GM19468 (cell line): Measurements from ENCODE around the gene RENBP.

Source experiments
- ATAC-seq: cut with Tn5 transposase; IDR thresholded peaks from one replicate; pipeline ENCODE4 v1.9.1; 2021; ENCODE audit warnings: mild to moderate bottlenecking, moderate library complexity, moderate number of reproducible peaks; ENCODE audit not compliant: unreplicated experiment; ENCODE audit errors: extremely low read depth

Gene RENBP

DNA sequence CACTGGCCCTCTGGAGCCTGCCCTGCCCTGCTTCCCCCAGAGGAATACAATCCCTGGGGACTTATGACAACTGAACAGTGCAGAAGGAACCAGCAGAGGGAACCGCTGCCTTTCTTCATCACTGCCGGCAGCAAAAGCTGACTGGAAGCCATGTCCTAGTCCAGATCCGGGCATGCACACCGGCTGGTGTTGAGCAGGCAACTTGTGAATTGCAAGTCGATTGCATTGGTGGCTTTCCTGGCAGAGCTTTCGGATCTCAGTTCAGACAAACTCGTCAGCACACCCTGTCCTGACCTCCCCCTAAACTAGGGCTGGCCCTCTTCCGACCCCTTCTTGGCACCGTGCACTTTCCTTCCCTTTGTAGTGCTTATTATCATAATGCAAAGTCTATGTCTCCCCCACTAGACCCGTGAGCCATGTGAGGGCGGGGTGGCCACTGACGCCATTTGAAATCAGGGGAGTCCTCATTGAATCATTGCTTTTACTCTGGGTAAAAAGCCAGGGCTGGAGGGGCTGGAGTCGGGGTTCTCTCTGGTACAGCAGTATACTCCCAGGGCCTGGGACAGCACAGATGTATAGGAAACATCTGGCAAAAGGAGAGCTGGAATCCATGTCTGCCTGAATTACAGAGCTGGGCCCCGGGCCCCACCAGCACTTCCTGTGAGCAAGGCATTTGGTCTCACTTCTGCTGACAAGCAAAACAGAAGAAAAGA is 20.1 kb downstream of the RENBP start:
- no peak for ATAC-seq

GRCh38 chrX:153922932-153923857 is 21.2 kb downstream of the RENBP start:
- ATAC-seq, result no peak

DNA sequence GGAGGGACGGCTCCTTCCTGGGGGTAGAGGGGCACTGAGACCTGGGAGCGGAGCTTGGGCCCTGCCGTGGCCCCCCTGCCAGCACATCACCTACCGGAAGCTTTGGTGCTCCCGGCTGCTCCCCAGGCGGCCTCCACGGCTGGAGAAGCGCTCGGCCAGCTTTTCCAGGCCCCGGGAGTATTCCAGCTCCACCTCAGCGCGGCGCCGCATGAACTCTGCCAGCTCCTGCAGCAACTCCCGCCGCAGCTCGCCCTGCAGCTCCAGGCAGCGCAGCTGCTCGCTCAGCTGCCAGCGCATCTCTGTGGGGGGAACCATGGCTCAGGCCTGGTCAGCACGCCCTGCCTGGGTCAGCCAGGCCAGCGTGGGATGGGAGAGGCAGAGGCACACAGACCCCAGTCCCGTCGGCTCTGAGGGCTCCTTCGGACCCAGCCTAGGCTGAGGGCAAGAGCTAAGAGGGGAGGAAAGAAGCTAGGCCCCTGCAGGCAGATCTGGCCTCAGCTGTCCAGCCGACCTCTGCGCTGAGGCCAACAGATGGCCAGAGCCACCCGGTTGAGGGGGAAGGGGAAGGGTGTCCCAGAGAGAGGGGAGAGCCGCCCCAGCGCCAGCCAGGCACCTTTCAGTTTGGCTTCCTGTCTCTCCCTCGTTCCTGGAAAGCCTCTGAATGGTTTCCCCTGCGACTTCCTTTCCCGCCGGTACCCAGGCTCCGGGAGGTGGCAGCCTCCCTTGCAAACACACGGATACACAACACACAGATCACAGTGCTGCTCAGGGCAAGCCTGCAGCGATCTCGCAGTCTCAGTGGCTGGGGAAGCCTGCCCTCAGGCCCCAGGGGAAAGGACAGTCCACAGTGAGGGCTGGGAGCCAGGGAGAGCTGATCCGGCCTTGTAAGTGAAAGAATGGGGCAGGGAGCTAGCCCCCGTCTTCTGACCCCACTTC is 22.7 kb downstream of the RENBP start:
- ATAC-seq, result no peak

DNA sequence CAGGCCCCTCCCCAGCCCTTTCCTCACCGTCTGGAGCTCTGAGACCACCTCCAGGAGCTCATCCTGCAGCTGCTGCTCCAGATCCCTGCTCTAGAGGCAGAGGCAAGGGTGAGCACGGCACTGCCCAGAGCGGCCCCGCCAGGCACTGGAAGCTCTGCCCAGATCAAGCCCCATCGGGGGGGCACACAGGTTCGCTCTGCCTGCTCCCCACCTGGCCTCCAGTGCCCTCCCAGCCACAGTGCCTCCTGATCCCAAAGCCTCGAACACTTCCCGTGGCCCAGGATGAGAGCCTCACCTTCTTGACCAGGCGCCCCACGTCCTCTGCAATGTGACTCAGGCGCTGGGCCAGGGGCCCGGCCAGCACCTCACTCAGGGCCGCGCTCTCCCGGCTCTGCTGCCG is 23.4 kb downstream of the RENBP start:
- no peak for ATAC-seq

DNA sequence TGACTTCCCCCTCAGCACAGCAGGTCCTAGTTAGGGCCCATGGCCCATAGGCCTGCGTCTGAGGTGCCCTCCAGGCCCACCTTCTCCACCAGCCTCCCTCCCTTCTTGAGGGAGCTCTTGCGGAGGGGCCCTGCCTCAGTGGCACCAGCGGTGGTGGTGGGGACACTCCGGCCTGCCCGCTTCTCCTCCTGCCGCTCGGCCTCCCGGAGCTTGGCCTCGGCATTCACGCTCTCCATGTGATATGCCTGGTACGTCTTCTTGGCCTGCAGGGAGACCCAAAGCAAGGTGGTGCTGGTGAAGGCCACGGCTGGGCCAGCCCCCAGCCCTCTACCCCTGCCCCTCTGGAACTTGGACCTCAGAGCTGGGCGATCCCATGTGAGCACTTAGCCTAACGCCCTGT is 23.9 kb downstream of the RENBP start:
- ATAC-seq, result no peak

- ATAC-seq, result no peak
Observed at GRCh38 chrX:153919281-153919680, 25.2 kb downstream of the RENBP start.

GRCh38 chrX:153917869-153918268 is 26.6 kb downstream of the RENBP start:
- no peak for ATAC-seq

DNA sequence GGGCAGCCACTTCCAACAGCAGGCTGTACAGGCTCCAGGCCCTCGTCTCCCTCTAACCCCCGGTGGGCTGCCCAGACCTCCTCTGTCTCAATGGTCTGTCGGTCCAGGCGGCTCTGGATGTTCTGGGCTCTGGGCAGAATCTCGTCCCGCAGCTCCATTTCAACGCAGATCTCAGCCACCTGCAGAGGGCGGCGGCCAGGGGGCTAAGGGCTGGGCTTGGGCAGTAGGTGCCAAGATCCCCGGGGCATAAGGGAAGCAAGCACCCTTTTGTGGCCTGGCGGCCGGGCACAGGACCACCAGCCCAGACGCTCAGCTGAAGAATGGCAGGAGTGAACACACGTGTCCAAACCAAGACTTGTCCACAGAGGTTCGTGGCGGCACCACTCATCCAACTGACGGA is 30.7 kb downstream of the RENBP start:
- no peak for ATAC-seq

DNA sequence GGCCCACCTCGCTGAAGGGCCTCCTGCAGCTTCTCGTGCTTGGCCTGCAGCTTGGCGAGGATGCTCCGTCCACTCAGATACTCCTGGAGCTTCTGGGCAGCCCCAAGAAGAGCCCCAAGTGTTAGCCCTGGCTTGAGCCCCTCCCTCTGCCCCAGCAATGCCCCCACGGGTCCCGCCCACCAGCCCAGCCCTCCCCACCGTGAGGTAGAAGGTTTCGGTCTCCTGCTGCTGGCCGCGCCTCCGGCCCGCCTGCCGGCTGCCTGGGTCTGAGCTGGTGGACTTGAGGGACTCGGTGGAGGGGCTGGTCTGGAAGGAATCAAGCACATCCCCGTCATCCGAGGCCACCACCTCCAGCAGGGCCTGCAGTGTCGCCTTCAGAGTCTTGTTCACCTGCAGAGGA is 31.2 kb downstream of the RENBP start:
- no peak for ATAC-seq

DNA sequence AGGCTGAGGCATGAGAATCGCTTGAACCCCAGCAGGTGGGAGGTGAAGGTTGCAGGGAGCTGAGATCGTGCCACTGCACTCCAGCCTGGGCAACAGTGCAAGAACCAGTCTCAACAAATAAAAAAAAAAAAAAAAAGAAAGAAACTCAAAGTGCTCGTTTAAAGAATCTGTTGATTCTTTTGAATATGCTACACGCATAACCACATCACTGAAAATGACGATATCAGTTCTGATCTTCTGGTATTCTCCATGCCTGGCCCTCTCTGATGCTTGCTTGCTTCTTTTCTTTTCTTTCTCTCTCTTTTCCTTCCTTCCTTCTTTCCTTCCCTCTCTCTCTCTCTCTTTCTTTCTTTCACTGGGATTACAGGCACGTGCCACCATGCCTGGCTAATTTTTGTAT is 32.6 kb downstream of the RENBP start:
- no peak for ATAC-seq

DNA sequence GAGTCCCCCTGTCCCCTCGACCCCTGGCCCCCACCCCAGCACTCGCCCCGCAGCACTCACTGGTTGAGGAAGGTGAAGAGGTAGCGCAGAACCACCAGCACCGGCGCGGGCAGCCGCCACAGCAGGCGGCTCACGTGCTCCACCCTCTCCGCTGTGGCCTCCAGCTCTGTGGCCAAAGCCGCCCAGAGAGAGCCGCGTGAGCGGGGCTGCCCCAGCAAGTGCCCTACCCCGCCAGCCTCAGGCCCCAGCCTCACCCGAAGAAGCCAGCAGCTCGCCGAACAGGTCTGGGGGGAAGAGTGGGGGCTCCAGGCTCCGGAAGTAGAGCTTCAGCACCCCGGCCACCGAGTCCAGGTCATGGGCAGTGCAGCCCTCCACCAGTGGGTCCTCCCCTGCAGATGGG is 34.0 kb downstream of the RENBP start:
- no peak for ATAC-seq

DNA sequence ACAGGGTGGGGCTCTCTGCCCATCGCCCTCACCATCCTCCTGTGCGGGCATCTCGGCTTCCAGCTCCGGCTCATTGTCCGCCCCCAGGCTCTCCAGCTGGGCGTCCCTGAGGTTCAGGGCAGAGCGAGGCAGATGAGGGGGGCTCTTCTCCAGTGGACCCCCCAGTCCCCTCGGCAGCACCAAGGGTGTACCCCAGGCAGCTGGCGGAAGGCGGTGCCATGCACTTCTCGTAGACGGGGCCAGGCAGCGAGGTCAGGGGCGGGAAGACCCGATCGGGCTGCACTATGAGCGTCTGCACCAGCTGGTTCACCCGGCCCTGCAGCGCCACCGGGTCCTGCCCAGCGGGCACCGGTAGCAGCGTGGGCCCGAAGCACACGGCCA is 34.5 kb downstream of the RENBP start:
- no peak for ATAC-seq

DNA sequence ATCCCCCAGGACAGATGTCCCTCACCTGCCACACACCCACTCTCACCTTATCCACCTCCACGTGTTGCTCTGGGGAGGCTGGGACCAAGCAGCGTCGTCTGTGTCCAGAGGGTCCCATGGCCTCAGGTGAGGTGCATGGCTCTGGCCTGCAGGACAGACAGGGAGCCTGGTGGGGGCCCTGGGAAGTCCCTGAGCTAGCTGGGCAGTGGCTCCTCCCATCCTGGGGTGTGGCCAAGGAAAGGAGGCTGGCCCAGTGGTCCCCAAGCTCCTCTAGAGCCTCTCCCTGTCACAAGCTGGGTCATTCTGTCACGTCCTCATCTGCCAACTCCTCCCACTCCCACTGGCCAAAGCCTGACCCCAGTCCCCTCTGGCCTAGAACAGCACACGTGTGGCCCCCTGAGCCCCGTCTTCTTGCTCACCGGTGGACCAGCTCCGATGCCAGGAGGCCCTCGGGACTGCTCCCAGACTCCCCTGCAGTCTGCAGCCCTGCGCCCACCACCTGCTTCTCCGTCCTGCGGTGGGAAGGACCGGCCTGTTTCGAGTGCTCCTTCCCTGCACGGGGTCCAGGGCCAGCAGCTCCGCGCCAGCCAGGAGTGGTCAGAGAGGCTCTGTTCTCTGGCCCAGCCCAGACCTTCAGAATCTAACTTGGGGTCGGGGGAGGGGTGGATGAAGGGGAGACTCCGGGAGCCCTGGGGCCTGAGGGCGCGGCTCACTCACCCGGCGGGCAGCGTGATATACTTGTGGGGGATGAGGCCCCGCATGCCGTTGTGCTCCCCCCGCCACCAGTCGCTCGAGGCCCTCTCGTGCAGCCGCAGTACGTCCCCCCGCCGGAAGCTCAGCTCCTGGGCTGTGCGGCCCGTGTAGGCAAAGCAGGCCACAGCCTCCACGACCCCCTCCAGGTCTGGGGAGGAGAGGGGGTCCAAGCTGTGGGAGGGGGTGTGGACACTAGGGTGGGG is 35.1 kb downstream of the RENBP start:
- no peak for ATAC-seq

DNA sequence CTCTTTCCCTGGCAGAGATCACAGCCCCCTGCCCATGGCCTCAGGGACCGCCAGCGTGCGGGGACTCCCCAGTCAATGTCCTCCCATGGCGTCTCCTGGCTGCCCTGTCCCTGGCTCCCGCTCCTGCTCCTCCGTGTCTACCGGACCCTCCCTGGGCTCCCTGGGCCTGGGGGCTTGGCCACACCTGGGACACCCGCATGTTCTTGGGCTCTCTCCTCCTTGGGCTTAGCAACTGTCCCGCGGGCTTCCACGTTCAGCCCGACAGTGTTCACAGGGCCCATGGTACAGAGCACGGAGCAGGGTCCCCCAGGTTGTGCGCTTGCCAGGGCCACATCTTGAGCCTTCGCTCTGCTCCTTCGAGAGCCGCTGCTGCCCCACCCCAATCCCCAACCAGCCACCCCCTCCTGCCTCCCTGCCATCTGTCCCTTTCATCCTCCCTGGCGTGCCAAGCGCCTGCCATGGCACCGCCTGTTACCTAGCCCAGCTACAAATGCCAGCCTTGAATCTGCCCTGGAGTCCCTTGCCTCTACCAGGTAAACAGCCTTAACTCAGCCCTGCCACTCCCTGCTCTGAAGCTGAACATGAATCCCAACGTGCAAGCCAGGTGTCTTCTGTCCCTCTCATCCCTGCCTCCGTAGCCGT is 36.1 kb downstream of the RENBP start:
- ATAC-seq, result no peak

DNA sequence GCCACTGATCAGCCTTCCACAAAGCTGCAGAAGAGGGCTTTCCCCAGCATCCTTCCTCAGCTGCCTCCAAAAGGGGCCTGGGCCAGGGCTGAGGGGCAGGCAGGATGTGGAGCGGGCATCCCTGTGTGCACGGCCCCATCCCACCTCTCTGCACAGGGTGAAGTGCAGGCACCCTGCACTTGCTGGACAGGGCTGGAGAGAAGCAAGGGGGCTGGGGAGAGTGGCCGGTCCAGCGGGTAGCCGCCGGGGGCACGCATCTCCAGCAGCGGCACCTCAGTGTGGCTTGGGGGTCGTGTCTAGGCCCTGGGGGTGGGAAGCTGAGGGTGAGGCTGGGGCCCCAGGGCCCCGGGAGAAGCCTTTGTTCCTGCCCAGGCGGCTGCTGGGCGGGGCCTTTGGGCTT is 37.0 kb downstream of the RENBP start:
- ATAC-seq, result no peak

DNA sequence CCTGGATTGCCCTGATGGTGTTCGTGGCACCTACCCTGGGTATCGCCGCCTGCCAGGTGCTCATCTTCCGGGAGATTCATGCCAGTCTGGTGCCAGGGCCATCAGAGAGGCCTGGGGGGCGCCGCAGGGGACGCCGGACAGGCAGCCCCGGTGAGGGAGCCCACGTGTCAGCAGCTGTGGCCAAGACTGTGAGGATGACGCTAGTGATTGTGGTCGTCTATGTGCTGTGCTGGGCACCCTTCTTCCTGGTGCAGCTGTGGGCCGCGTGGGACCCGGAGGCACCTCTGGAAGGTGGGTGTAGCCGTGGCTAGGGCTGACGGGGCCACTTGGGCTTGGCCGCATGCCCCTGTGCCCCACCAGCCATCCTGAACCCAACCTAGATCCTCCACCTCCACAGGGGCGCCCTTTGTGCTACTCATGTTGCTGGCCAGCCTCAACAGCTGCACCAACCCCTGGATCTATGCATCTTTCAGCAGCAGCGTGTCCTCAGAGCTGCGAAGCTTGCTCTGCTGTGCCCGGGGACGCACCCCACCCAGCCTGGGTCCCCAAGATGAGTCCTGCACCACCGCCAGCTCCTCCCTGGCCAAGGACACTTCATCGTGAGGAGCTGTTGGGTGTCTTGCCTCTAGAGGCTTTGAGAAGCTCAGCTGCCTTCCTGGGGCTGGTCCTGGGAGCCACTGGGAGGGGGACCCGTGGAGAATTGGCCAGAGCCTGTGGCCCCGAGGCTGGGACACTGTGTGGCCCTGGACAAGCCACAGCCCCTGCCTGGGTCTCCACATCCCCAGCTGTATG is 38.1 kb downstream of the RENBP start:
- ATAC-seq, result no peak

DNA sequence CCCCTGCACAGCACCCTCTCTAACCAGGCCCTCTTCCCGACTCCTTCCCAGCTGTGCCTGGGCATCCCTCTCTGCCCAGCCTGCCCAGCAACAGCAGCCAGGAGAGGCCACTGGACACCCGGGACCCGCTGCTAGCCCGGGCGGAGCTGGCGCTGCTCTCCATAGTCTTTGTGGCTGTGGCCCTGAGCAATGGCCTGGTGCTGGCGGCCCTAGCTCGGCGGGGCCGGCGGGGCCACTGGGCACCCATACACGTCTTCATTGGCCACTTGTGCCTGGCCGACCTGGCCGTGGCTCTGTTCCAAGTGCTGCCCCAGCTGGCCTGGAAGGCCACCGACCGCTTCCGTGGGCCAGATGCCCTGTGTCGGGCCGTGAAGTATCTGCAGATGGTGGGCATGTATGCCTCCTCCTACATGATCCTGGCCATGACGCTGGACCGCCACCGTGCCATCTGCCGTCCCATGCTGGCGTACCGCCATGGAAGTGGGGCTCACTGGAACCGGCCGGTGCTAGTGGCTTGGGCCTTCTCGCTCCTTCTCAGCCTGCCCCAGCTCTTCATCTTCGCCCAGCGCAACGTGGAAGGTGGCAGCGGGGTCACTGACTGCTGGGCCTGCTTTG is 38.9 kb downstream of the RENBP start:
- no peak for ATAC-seq
